ENCODE results near the gene CLIC4. TPM values are rescaled to one million over a fixed set of nuclear protein-coding genes. Genes with fewer than 3 reads are reported as not detected.

CLIC4 gene
- total and polyA plus RNA-seq, 9 of the 15 experiments (the other 6 are each of a cell fraction or from before 2014, with no cell fraction given) = 16.0 to 67.5 (median 38.4) TPM

GRCh38 chr1:24735509-24736375 lies 9.5 kb upstream of the CLIC4 start (continued):
- no peak for TF ChIP-seq ZNF398 (CRISPR knock-in tag; IDR thresholded peaks at IDR 0.05)
- TF ChIP-seq PHF21A (IDR thresholded peaks at IDR 0.05; ENCODE audit: borderline replicate concordance, low read depth) = no peak
- no peak for TF ChIP-seq ZFPM2 (CRISPR knock-in tag; IDR thresholded peaks at IDR 0.05)
- TF ChIP-seq FOXK1 (CRISPR knock-in tag; IDR thresholded peaks at IDR 0.05; ENCODE audit: borderline replicate concordance) = no peak
- no peak for TF ChIP-seq IRF9 (tag; IDR thresholded peaks at IDR 0.05)
- TF ChIP-seq DMBX1 (CRISPR knock-in tag; IDR thresholded peaks at IDR 0.05; ENCODE audit: borderline replicate concordance) = no peak
- no peak for TF ChIP-seq RUNX1 (IDR thresholded peaks at IDR 0.05; ENCODE audit: low read depth)
- TF ChIP-seq ZBTB12 (CRISPR knock-in tag; IDR thresholded peaks at IDR 0.05) = no peak
- TF ChIP-seq RERE (CRISPR knock-in tag; IDR thresholded peaks at IDR 0.05; ENCODE audit: borderline replicate concordance) = no peak
- TF ChIP-seq ZNF408 (CRISPR knock-in tag; IDR thresholded peaks at IDR 0.05; ENCODE audit: low read depth) = no peak
- TF ChIP-seq POLR2G (IDR thresholded peaks at IDR 0.05; ENCODE audit: low read depth, low read length) = no peak
- TF ChIP-seq TEAD4 (IDR thresholded peaks at IDR 0.05; ENCODE audit: low read length) = peak; percentile 27; the same call in 1 of the 2 replicates
- TF ChIP-seq TEAD4 (CRISPR knock-in tag; IDR thresholded peaks at IDR 0.05; ENCODE audit: borderline replicate concordance) = no peak
- TF ChIP-seq ZNF224 (CRISPR knock-in tag; IDR thresholded peaks at IDR 0.05) = no peak
- no peak for TF ChIP-seq POLR2H (tag; IDR thresholded peaks at IDR 0.05; ENCODE audit: low read depth)
- no peak for TF ChIP-seq ETS1 (conservative IDR thresholded peaks at IDR 0.05; ENCODE audit: control insufficient read depth, low read depth, low read length)

Measured in K562 (cell line).